Frontal cortex (tissue), 4 donors: ENCODE results near the gene ASB7. TPM values are rescaled to one million over a fixed set of nuclear protein-coding genes. Genes with fewer than 3 reads are reported as not detected.
"Not testable (repeated sequence)": the region's sequence is repeated elsewhere in the genome, so short reads cannot be mapped to it uniquely, and the experiment has no call there.

ENCODE experiments used
- DNase-seq, 2 donors: peaks; one replicate each; pipeline ENCODE4 v3.0.0; 2012; ENCODE audit warnings: low spot score in 2 of 2
- FAIRE-seq: peaks from 2 replicates; lab custom pipeline; 2012; peaks lifted over from hg19 to GRCh38; lab: Jason Lieb, UNC
- total RNA-seq: library from RNA; depleted of rRNA; stranded (reverse); fragments of >200 nt; gene quantifications from one replicate; pipeline ENCODE4 v1.2.3, GENCODE V29; 2014
- donor health status: control.
- donor health status: control.
- donor health status: control.

ASB7 gene, protein sequence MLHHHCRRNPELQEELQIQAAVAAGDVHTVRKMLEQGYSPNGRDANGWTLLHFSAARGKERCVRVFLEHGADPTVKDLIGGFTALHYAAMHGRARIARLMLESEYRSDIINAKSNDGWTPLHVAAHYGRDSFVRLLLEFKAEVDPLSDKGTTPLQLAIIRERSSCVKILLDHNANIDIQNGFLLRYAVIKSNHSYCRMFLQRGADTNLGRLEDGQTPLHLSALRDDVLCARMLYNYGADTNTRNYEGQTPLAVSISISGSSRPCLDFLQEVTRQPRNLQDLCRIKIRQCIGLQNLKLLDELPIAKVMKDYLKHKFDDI
- total RNA-seq = 21.2 TPM

DNA sequence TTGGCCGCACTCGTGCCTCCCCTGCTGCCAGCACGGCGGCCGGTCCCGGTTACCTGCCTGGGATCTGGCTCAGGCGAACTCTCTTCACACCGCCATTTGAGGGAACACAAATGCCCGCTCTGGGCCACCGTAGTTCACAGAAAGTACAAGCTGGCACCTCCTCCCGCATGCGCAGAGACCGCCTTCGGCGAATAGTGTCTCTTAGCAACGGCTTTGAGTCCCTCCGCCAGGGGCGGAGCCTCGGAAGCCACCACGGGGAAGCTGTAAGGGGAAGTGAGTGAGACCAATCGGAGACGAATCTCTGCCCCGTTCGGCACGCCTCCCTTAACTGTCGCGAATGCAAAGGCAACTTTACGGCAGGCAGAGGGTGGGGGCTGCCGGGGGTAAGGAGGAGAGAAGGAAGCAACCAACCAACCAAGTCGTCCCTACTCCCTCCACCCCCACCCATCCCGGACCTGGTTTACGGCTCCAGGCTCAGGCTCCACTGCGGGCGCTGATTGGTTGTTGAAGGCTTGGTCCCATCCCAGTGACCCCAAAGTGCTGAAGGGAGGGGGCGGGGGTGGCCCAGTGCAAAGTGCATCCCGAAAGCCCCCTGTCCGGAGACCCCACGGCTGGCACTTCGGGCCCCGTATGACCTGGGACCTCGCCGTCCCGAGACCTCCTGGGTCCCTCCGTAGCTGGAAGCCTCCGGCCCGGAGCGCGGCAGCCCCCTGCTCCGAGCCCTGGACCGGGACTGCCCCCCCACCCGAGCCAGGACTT is at the start of gene ASB7, which contains the start of gene LINS1:
ASB7 (plus strand) TSS at position 526 of the 759 bp plus-strand sequence. CDS start 9,628 bp downstream, outside the sequence.
LINS1 (minus strand) TSS at position 121 of the 759 bp plus-strand sequence. CDS start 21,342 bp downstream, outside the sequence.
- DNase-seq = peak; percentile 84 to 94
- peak; percentile 94 for FAIRE-seq

DNA sequence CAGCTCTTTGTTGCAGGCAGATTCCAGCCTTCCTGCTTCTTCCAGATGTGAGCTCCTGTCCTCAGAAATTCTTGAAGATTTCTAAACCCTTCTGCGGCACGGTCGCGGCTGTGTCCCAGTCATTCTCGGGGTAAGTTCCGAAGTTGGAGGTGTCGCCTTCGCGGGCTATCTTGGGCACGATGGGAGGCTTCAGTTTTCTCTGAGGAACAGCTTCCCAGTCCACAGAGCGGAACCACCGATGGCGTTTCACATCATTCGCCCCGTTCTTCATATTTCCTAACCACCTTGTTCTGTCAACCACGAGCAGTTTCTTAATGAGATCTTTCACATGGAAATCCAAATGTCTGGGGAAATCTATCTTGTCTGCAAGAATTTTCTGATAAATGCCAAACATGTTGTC is 48.9 kb upstream of the ASB7 start:
- no peak for FAIRE-seq
- no peak for DNase-seq

DNA sequence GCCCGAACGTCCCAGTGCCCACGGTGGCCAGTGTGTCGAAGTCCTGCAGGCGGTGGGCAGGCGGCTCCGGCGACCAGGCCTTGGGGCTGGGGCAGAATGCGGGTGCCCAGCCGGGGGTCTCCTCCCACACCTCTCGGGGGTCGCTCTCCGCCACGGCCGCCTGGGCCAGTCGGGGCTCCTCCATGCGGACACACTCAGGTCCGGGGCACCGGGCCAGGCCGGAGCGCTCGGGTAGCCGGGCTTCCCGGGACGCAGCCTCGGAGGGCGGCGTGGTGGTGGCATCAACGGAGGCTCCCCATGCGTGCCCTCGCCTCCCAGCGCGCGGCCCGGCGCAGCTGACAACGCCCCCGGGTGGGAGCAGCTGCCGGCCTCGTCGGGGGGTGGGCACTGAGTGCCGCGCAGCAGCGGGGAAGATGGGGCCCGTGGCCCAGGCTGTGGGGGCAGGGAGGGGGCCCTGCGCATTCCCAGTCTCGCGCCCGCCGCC is 43.6 kb upstream of the ASB7 start:
- FAIRE-seq (no peak), DNase-seq (no peak)

DNA sequence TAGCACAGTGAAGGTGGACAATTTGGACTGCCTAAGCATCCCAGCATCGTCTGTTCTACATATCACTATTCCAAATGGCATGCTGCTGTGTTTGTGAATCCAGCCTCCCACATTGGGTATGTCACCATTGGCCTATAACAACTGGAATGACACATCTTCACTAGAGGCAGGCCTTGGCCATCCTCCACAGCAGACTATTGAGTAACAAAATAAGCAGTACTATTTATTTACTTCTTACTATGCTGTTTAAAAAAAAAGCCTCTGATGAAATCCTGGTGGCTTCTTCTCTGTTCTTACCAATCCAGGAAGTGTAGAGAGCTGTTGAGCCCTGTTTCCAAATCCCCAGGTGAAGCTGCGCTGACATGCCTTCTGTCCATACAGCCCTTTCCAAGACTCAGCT is 43.1 kb upstream of the ASB7 start:
- DNase-seq (no peak), FAIRE-seq (no peak)

DNA sequence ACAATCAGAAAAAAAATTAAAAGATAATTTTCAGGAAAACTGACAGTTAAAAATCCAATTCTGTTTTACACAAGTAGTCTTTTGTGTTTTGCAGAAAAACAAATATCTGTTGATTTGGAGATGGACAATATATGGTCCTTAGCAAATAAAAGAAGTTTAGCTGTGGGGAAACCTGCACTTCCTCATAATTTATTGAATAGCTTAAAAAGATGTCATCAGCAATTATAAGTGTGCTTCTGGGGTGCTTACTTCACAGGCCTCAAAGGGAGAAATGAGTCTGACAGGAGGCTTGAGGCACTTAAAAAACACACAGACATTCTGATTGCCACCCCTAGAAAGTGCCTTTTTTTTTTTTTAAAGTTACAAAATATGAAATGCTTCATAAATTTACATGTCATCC is 42.1 kb upstream of the ASB7 start:
- DNase-seq (no peak), FAIRE-seq (no peak)

DNA sequence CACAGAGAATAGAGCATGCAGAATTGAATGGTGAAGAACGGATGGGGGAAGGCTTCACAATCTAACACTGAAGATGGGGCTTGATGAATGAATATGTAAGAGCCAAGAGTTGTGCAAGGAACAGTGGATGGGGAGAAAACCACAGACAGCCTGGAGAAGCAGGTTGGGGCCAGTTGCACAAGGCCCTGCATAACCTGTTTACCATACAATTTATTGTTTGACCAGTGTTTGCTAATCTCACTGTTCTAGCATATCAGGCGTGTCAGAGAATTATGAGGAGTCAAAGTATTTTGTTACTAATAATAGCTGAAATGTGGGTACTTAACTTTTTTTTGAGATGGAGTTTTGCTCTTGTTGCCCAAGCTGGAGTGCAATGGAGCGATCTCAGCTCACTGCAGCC is 36.8 kb upstream of the ASB7 start:
- DNase-seq = no peak
- FAIRE-seq = no peak

DNA sequence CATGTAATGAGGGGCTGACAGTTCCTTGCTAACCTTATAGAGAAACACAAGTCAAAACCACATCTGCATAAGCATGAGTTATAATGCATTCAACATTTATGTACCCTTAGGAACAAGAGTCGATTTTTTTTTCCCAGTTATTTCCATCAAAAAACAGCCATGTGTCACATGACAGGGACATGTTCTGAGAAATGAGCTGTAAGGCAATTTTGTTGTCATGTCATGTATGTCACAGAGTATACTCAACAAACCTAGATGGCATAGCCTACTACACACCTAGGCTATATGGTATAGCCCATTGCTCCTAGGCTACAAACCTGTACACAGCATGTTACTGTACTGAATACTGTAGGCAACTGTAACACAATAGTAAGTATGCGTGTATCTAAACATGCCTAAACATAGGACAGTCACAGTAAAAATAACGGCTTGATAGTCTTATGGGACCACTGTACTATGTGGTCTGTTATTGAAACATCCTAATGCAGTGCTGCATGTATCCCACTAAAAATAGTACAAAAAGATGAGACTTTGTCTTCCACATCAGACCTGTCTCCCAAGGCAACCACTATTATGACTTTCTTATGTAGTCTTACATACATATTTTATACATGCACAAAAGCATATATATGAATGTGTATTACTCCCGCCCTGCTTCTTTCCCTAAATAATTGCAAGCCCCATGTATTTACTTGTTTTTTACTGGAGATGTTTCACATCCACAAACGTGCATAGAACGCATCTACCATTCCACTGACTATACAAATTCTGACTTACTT is 35.4 kb upstream of the ASB7 start:
- no peak for FAIRE-seq

DNA sequence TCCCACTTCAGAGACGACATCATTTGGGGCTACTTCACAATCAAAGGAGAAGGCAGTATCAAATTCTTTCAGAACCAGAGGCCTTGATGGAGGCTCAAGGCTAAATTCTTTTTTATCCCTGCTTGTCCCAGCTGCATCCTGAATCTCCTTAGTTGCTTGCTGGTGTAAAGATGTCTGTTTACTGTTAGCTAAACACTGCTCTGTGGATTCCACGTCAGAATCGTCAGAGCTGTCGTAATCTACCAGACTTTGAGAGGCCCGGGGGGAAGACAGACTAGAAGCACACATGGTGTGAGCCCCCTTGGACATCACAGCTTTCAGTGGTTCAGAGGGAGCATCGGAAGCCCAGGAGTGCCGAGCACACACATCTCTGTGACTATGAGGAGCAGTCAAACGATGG is 33.0 kb upstream of the ASB7 start:
- FAIRE-seq (no peak), DNase-seq (no peak)

More for the DNA sequence above, 35.4 kb upstream of the ASB7 start:
- DNase-seq = no peak

DNA sequence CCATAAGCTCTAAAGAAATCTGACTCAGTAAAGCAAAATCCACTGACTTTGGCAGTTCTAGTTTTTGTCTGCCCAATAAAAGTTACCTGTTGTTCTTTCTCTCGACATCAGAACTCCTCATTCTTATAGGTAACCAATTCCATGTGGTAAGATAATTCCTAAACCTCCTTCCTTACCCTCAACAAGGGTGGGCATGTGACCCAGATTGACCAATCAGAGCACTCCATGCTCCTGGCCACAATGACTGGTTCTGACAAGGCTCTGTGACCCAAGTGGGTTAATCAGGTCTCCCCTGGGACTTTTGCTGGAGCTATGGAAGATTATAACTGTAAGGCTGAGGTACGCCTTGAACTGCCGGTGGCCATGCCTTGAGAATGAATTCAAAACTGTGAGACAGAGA is 32.1 kb upstream of the ASB7 start:
- DNase-seq (no peak), FAIRE-seq (no peak)

DNA sequence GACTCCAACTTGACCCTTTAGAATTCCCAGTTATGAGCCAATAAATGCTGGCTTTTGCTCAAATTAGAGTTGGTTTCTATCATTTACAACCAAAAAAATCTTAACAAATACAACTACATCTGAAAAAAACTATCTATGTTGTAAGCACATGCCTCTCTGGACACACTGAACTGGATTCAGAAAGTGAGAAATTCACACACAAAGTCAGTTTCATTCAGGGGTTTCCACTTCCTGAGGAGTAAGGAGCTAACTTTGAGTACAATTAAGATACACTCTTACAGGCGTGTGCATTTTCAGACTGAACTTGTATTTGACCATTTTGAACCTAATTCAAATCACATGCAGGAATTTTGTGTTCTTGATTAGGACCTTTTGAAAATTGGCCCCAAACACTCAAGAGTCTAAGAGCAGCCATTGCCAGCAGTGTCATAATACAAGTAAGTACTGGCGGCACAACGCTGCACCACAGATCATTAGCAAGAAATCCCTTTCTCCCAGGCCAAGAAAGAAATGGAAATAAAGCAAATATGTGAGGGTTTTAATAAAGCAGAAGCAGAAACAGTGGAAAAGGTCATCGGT is 31.6 kb upstream of the ASB7 start:
- no peak for DNase-seq
- FAIRE-seq = no peak

DNA sequence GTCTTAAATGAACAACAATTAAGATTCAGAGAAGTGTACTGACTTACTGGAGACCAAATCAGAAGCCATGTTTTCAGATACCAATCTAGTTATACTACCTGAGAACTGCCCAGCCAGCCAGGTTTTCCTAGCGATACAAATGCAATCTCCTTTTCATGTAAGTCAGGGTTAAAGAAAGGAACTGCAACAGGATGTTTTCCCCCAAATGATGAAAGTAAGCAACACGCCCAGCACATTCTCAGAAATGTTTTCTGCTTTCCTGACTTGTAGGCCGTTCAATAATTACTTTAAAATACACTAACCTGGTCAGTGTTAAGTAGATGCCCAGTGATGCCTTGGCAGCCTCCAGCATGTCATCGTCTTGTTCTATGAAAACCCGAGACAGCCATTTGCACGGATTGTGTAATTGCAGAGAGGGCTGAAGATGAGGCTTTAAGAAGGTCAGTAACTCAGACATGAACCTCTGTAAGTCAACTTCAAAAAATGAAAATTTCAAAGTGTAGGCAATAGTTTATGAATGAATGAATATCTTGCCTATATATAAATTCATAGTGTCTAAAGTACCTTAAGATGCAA is 30.7 kb upstream of the ASB7 start:
- FAIRE-seq (no peak), DNase-seq (no peak)

DNA sequence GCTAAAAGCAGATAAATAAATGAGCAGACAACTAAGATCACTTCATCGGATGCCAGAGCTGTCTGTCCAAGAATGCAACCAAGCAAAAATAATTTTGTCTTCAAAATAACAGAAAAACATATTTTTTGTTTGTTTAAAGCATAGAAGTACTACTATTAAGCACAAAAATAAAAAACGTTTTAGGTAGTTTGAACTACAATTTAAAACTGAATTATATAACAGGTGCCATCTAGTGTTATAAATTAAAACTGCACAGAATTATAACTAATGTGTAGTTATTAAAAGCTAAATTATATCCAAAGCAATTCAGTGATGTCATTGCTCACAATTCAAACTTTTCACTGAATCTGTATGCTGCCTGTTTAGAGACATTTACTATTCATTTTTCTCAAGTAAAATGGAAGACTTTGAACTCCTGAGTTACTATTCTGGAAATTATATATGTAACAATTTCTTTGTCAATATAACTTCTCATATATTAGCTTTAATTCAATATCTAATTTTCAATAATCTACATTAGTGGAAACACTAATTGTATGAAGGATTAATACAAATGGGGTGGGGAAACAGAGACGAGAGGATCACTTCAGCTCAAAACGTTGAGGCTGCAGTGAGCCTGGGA is 29.9 kb upstream of the ASB7 start:
- DNase-seq = no peak
- peak; percentile 82 for FAIRE-seq

DNA sequence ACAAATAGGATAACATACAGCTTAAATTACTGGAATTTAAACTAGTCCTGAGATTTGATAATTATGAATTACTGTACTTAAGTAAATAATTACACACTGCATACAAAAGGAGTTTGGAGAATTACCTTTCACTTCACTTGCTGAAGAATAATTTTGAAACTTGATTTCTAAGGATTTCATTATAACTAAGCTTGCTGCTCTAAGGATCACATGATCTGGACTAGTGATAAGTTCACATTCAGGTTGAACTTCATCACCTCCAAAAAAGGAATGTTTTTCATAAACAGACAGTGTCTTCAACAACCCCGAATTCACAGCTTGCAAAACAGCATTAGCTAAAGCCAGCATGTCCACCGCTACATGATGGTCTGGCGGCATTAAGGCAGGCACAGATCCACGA is 28.9 kb upstream of the ASB7 start:
- FAIRE-seq (no peak), DNase-seq (no peak)

DNA sequence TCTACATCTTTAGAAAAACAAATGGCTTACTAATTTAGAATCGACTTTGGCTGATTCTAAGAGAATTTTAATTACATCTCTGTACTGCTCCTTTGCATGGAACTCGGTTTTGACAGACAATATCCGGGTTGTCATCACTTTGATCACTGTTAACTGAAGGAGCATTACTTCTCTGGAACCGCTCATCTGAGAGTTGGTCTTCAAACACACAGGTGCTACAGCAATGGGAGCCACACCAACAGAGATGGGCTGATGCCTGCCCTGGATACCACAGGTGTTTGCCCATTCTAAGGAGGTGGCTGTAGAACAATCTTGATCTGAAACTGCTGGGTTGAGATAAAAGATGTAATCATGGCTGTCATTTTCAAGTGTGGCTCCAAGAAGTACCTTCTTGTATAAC is 22.0 kb upstream of the ASB7 start:
- no peak for DNase-seq
- no peak for FAIRE-seq

DNA sequence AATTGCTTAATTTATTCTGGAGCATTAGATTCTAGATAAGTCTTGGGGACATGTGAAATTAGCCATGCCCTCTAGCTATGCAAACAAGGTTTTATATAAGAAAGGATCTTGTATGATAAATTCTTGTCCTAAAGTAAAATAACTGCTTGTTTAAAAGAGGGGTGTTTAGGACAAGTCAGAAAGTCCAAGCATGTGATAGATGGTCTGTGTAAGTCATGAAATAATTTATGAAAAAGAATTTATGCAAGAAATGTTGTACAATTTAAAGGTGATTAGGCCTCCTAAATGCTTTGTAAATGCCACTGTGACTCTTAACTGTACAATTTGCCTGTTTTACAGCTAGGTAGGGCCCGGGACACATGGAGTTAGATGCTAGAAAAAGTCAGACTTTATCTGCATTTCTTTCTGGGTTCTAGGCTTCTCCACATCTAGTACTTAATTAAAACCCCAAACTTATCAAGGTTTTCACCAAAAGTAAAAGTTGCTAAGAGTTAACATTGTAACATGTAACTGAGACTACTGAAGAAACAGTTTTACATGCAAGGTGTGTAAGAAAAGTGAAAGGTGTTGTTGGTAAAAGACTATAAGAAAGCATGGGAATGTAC is 13.6 kb upstream of the ASB7 start:
- DNase-seq (no peak), FAIRE-seq (no peak)

DNA sequence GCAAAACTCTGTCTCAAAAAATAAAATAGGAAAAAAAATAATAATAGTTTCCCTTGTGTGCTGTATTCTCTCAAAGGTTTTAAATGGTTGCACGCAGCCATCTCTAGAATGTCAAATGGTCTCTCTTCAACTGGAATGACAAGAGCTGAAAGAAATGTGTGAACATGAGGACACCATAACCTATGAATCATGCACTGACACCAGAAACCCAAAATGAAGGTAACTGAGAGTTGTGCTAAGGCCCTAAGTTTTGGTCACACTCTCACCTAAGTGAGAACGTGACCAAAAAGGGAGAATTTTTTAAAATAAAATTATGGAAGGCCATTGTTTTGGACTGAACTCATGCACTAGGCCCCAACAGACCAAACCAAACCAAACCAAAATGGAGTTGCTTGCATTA is 11.2 kb upstream of the ASB7 start:
- not testable (repeated sequence) for FAIRE-seq, DNase-seq

DNA sequence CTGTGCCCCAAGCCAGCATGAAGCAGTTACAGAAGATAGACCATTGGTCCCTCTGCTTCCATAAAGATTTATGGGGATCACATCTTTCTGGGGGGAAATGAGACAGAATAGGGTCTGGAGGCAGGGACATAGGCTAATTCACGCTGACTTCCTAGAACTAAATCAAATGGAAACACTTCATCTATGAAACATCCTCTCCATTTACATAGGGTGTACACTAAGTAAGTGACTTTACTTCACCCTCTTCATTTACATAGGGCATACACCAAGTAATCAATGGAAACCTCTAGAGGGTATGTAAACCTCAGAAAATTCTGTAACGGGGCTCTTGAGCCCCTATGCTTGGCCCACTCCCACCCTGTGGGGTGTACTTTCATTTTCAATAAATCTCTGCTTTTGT is 10.6 kb upstream of the ASB7 start:
- DNase-seq = no peak
- no peak for FAIRE-seq

DNA sequence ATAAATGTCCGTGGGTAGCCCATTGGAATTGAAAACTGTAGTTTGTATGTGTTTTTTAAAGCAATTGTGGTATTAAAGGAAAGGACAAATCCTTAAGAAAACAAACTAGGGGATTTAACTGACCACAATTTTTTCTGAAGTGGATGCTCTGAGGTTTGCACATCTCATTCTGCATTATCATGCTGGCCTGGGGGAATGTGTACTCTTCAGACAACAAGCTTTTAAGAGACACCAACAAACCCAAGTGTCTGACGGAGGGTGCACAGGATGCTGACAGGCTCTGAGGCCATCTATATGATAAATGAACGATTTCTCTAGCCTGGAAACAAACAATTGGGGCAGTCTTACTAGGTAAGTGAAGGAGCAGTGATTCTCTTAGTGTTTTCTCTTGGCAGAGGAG is 9.5 kb upstream of the ASB7 start:
- DNase-seq (no peak), FAIRE-seq (no peak)

DNA sequence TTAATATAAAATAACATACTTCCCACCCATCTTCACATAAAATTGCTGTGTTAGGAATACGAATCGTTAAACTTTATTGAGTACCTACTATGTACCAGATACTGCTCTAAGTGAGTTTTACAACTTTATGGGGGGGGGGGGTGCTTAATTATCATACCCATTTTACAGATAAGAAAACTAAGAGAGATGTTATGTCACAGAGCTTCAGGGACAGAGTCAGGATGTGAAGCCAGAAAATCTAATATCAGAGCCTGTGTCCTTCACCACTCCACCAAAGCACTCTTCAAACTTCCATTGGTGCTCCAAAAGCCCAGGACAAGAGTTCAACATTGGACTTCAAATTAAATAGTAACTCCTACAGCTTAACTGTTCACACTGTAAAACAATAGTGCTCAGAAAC is 9.0 kb upstream of the ASB7 start:
- DNase-seq (no peak), FAIRE-seq (no peak)
